Parathyroid adenoma (tissue), 2 donors: ENCODE measurements around the gene TEN1.

Experiments
- H2AFZ ChIP-seq: fragments of 300-600 bp; sonication (generic); one replicate; pipeline ENCODE4 v1.7.0; 2017; ENCODE audit warnings: antibody characterized with exemption, mild to moderate bottlenecking
- H3K27ac ChIP-seq: fragments of 300-600 bp; sonication (generic); one replicate; pipeline ENCODE4 v1.7.0; 2017
- H3K27me3 ChIP-seq: fragments of 300-600 bp; sonication (generic); one replicate; pipeline ENCODE4 v1.7.0; 2017; ENCODE audit warnings: low read length; ENCODE audit not compliant: control insufficient read depth, insufficient read depth
- H3K36me3 ChIP-seq: fragments of 300-600 bp; sonication (generic); one replicate; pipeline ENCODE4 v1.7.0; 2017; ENCODE audit warnings: low read length; ENCODE audit not compliant: control insufficient read depth, insufficient read depth
- H3K4me1 ChIP-seq: fragments of 300-600 bp; sonication (generic); one replicate; pipeline ENCODE4 v1.7.0; 2017; ENCODE audit warnings: control low read depth
- H3K4me2 ChIP-seq: fragments of 300-600 bp; sonication (generic); one replicate; pipeline ENCODE4 v1.7.0; 2017; ENCODE audit warnings: low read length
- H3K4me3 ChIP-seq: fragments of 300-600 bp; sonication (generic); one replicate; pipeline ENCODE4 v1.7.0; 2017; ENCODE audit warnings: low read depth, low read length
- H3K79me2 ChIP-seq: fragments of 300-600 bp; sonication (generic); one replicate; pipeline ENCODE4 v1.7.0; 2017; ENCODE audit warnings: control low read depth
- H3K9ac ChIP-seq: fragments of 300-600 bp; sonication (generic); one replicate; pipeline ENCODE4 v1.7.0; 2017; ENCODE audit warnings: mild to moderate bottlenecking
- H3K9me3 ChIP-seq: fragments of 300-600 bp; sonication (generic); one replicate; pipeline ENCODE4 v1.7.0; 2017; ENCODE audit warnings: low read length; ENCODE audit not compliant: control insufficient read depth
- TF ChIP-seq, protein P1 (sequence below): fragments of 300-600 bp; sonication (generic); IDR thresholded peaks from one replicate; pipeline ENCODE4 v1.7.0; 2017; ENCODE audit warnings: antibody characterized with exemption, mild to moderate bottlenecking
- donor health status: primary hyperparathyroidism.

TEN1 gene

DNA sequence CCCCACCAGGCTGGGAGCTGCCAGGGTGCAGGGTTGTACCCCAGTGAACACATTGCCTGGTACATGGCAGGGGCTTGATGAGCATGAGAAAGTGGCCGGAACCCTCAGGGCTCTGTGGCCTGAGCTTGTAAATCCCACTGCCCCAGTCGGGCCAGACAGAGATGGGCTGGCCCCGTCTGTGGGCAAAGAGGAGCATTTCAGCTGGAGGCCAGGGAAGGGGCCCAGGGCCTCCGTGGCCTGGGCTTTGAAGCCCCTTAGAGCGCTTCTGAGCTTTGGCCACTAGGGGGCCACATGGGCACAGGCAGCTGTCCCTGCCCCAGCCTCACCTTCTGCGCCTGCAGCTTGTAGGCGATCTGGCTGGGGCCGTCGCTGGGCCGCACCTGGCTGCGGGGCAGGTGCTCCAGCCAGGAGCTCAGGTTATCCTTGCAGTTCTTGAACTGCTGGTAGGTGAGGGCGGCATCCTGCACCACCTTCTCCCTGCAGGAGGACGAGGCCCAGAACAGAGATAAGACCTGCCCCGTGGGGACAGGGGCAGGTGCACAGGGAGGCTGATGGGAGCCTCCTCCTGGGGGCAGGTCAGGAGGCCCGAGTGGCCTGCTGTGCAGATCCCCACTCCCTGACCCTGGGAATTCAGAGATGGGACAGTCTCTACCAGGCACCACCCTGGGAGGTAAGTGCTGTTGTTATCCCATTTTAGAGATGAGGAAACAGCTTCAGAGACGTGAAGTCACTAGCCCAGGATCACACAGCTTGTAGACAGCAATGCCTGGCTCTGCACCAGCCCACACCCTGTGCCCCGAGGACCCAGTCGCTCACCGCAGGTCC lies 35.3 kb downstream of the TEN1 start:
- TF ChIP-seq, protein P1, sequence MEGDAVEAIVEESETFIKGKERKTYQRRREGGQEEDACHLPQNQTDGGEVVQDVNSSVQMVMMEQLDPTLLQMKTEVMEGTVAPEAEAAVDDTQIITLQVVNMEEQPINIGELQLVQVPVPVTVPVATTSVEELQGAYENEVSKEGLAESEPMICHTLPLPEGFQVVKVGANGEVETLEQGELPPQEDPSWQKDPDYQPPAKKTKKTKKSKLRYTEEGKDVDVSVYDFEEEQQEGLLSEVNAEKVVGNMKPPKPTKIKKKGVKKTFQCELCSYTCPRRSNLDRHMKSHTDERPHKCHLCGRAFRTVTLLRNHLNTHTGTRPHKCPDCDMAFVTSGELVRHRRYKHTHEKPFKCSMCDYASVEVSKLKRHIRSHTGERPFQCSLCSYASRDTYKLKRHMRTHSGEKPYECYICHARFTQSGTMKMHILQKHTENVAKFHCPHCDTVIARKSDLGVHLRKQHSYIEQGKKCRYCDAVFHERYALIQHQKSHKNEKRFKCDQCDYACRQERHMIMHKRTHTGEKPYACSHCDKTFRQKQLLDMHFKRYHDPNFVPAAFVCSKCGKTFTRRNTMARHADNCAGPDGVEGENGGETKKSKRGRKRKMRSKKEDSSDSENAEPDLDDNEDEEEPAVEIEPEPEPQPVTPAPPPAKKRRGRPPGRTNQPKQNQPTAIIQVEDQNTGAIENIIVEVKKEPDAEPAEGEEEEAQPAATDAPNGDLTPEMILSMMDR = peak; percentile 100
- H3K9ac ChIP-seq = no peak overlapping the region
- peak overlapping the region; percentile 32 for H3K27ac ChIP-seq
- H3K4me2 ChIP-seq = no peak overlapping the region
- H3K36me3 ChIP-seq = no peaks in the 10 kb centered on the region
- H3K27me3 ChIP-seq = no peaks in the 10 kb centered on the region
- H3K4me3 ChIP-seq = no peak overlapping the region
- peak overlapping the region; percentile 64 for H2AFZ ChIP-seq
- no peaks in the 10 kb centered on the region for H3K9me3 ChIP-seq
- H3K79me2 ChIP-seq = no peaks in the 10 kb centered on the region
- H3K4me1 ChIP-seq = peaks cover 7% of the 10 kb centered on the region

DNA sequence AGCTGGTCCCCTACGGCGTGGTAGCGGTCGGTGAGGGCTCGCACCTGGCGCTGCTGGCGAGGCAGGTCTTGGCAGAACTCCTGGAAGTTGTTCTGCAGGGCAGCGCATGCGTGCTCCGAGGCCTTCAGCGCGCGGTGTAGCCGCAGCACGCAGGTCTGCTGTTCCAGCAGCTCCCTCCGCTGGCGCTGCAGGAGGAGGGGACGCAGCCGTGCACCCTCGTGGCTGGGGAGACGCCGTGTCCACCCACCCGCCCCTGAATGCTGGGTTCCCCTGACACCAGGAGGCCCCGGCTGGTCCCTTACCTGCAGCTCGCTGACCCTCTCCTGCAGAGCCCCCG lies 35.9 kb downstream of the TEN1 start:
- H3K4me3 ChIP-seq = no peak overlapping the region
- TF ChIP-seq, protein P1 = no peak
- H3K4me2 ChIP-seq = no peak overlapping the region
- H3K79me2 ChIP-seq = no peaks in the 10 kb centered on the region
- no peak overlapping the region for H2AFZ ChIP-seq
- no peak overlapping the region for H3K9ac ChIP-seq
- H3K36me3 ChIP-seq = no peaks in the 10 kb centered on the region
- H3K9me3 ChIP-seq = no peaks in the 10 kb centered on the region
- peaks cover 7% of the 10 kb centered on the region for H3K4me1 ChIP-seq
- no peak overlapping the region for H3K27ac ChIP-seq
- H3K27me3 ChIP-seq = no peaks in the 10 kb centered on the region

DNA sequence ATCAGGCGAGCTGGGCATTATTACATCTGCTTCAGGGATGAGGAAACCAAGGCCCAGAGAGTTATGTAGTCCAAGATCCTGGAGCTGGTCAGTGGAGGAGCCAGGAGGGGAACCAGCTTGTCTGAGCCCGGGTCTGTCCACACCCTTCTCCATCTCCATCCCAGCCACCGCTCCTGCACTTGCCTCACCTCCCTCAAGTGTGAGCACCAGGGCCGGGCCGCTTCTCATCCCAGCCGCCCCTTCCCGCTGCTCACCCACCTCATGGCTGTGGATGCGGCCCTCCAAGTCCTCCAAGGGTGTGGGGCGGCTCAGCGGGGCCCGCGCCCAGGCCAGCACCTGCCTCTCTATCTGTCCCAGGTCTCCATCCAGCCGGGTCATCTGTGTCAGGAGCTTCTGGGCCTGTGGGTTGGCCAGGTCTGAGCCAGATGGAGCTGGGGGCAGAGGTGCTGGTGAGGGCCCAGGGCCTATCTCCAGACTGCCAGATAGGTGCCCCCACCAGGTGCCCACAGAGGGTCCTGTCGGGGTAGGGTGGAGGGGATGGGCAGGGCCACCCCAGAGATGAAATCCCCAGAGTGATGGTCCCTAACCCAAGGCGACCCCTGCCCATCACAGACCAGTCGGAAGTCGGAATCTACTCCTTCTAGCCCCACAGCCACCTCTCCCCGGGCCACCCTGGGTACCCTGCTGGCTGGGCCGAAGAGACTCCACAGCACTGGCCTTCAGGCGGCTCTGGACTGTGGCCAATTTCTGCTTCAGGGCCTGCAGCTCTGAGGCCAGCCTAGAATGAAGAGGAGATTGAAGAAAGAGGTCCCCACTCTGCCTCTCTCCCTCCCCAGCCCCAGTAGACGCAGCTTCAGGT lies 38.7 kb downstream of the TEN1 start:
- H3K4me2 ChIP-seq = no peak overlapping the region
- H3K9me3 ChIP-seq = no peaks in the 10 kb centered on the region
- no peaks in the 10 kb centered on the region for H3K79me2 ChIP-seq
- no peaks in the 10 kb centered on the region for H3K27me3 ChIP-seq
- H2AFZ ChIP-seq = no peak overlapping the region
- peaks cover 7% of the 10 kb centered on the region for H3K4me1 ChIP-seq
- no peak overlapping the region for H3K4me3 ChIP-seq
- no peak overlapping the region for H3K27ac ChIP-seq
- H3K9ac ChIP-seq = no peak overlapping the region
- no peaks in the 10 kb centered on the region for H3K36me3 ChIP-seq
- TF ChIP-seq, protein P1 = no peak

DNA sequence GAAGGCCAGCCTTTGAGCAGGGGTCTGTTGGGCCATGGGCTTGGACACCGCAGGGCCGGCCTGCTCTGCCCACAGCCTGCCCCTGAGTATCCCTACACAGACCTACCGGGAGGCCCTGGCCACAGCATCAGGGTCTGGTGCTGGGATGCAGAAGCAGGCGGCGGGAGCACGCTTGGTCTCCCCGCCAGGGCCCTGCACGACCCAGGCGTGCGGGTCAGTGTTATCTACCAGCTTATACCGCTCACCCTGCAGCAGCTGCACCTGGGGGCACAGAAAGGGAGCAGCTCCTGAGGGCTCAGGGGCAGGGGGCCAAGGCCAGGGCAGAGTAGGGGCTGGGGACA lies 39.3 kb downstream of the TEN1 start:
- Histone ChIP-seq H3K36me3 (no peaks in the 10 kb centered on the region), H3K9me3 (no peaks in the 10 kb centered on the region), H3K27me3 (no peaks in the 10 kb centered on the region), H3K27ac (no peak overlapping the region), H3K4me1 (peaks cover 7% of the 10 kb centered on the region), H3K79me2 (no peaks in the 10 kb centered on the region), H2AFZ (no peak overlapping the region), H3K4me3 (no peak overlapping the region), H3K9ac (no peak overlapping the region), H3K4me2 (no peak overlapping the region)
- TF ChIP-seq, protein P1 = no peak
